H1 (cell line): ENCODE results near the gene SHISA6. TPM values are rescaled to one million over a fixed set of nuclear protein-coding genes. Genes with fewer than 3 reads are reported as not detected.

ENCODE experiments used
- CTCF ChIA-PET: fragments of 300-600 bp; sonication (Branson Sonifier 250); formaldehyde crosslinking; loops from one replicate; lab custom pipeline; 2021; ENCODE audit not compliant: partially characterized antibody; lab: Charles Lee
- POLR2A ChIA-PET: fragments of 300-600 bp; sonication (Branson Sonifier 250); formaldehyde crosslinking; loops from one replicate; lab custom pipeline; 2021; ENCODE audit warnings: inconsistent platforms; ENCODE audit not compliant: partially characterized antibody; lab: Charles Lee
- DNase-seq, 2 experiments: peaks; one replicate each; pipeline versions ENCODE4 v3.0.0 to v3.0.0-alpha.2; 2010 to 2022; ENCODE audit warnings: low spot score in 2 of 2, low read depth in 1 of 2, mixed read lengths in 1 of 2
- FAIRE-seq: peaks from 2 replicates; lab custom pipeline; 2011; peaks lifted over from hg19 to GRCh38; lab: Jason Lieb, UNC
- H2AFZ ChIP-seq: 2 replicates; pipeline ENCODE4 v1.8.1; 2012; ENCODE audit warnings: low read length, inconsistent platforms
- H2AK5ac ChIP-seq: 2 replicates; pipeline ENCODE4 v1.6.1; 2013; ENCODE audit warnings: low read depth, low read length
- H2BK120ac ChIP-seq: replicated peaks from 2 replicates; pipeline ENCODE3; 2013; ENCODE audit warnings: low read depth, low read length, inconsistent platforms
- H2BK12ac ChIP-seq: 2 replicates; pipeline ENCODE4 v1.6.1; 2013; ENCODE audit warnings: low read depth, low read length
- H2BK15ac ChIP-seq: 2 replicates; pipeline ENCODE4 v1.6.1; 2013; ENCODE audit warnings: low read length
- H2BK20ac ChIP-seq: 2 replicates; pipeline ENCODE4 v1.6.1; 2013; ENCODE audit warnings: low read length
- H2BK5ac ChIP-seq: 2 replicates; pipeline ENCODE4 v1.6.1; 2013; ENCODE audit warnings: low read depth, low read length
- H3K14ac ChIP-seq: 2 replicates; pipeline ENCODE4 v1.6.1; 2013; ENCODE audit warnings: inconsistent platforms; ENCODE audit not compliant: insufficient read length
- H3K18ac ChIP-seq: 2 replicates; pipeline ENCODE4 v1.6.1; 2013; ENCODE audit warnings: low read length; ENCODE audit errors: extremely low read depth
- H3K23ac ChIP-seq: 2 replicates; pipeline ENCODE4 v1.6.1; 2013; ENCODE audit warnings: inconsistent platforms; ENCODE audit not compliant: insufficient read length
- H3K23me2 ChIP-seq: 2 replicates; pipeline ENCODE4 v1.6.1; 2013; ENCODE audit warnings: low read depth, low read length
- H3K27ac ChIP-seq: 2 replicates; pipeline ENCODE4 v1.6.1; 2011; ENCODE audit warnings: low read depth, low read length, inconsistent platforms
- H3K27me3 ChIP-seq, 4 experiments: replicated peaks in 1 of 4; 1 replicate in 1 of 4; 2 replicates in 3 of 4; pipeline versions ENCODE4 v1.6.1 to v1.8.1; 2011 to 2013; ENCODE audit warnings: low read length in 3 of 4, mild to moderate bottlenecking in 3 of 4, inconsistent platforms in 2 of 4, mixed read lengths in 2 of 4, moderate library complexity in 1 of 4; ENCODE audit not compliant: control insufficient read depth in 3 of 4, insufficient read depth in 3 of 4; ENCODE audit errors: extremely low read depth in 1 of 4
- H3K36me3 ChIP-seq, 4 experiments: 2 replicates each; pipeline versions ENCODE4 v1.6.1 to v1.8.1; 2011 to 2013; ENCODE audit warnings: mild to moderate bottlenecking in 4 of 4, low read length in 3 of 4, moderate library complexity in 2 of 4, control low read depth in 1 of 4, inconsistent platforms in 1 of 4; ENCODE audit not compliant: insufficient read depth in 4 of 4, control insufficient read depth in 2 of 4
- H3K4ac ChIP-seq: replicated peaks from 2 replicates; pipeline ENCODE3; 2013; ENCODE audit warnings: low read length, low read depth, mixed read lengths, inconsistent platforms; ENCODE audit not compliant: insufficient read length
- H3K4me1 ChIP-seq, 4 experiments: replicated peaks in 1 of 4; 1 replicate in 1 of 4; 2 replicates in 3 of 4; pipeline versions ENCODE4 v1.6.1 to v1.8.1; 2011 to 2013; ENCODE audit warnings: low read length in 3 of 4, inconsistent platforms in 2 of 4, mixed read lengths in 1 of 4; ENCODE audit not compliant: insufficient read depth in 4 of 4, control insufficient read depth in 3 of 4
- H3K4me2 ChIP-seq, 2 experiments: 2 replicates each; pipeline versions ENCODE4 v1.6.1 to v1.8.1; 2011 to 2013; ENCODE audit warnings: low read depth in 2 of 2, low read length in 2 of 2, control low read depth in 1 of 2, inconsistent platforms in 1 of 2, mild to moderate bottlenecking in 1 of 2; ENCODE audit not compliant: insufficient read depth in 1 of 2
- H3K4me3 ChIP-seq, 4 experiments: fragments of 200-600, 300-600 bp in 1 of 4; sonication (generic), shearing (Covaris generic), sonication (Bioruptor Twin) in 1 of 4; 2 replicates each; pipeline versions ENCODE4 v1.5.1 to v1.8.1; 2011 to 2016; ENCODE audit warnings: low read length in 4 of 4, low read depth in 3 of 4, control low read depth in 2 of 4, inconsistent platforms in 2 of 4, mild to moderate bottlenecking in 2 of 4, mixed read lengths in 1 of 4, moderate library complexity in 1 of 4; ENCODE audit not compliant: insufficient read depth in 2 of 4; ENCODE audit errors: extremely low read depth in 1 of 4
- H3K56ac ChIP-seq: replicated peaks from 2 replicates; pipeline ENCODE3; 2013; ENCODE audit warnings: low read depth, mild to moderate bottlenecking, mixed read lengths, low read length, inconsistent platforms; ENCODE audit not compliant: insufficient read length
- H3K79me1 ChIP-seq: 2 replicates; pipeline ENCODE4 v1.6.1; 2013; ENCODE audit warnings: low read depth, low read length, control low read depth
- H3K79me2 ChIP-seq, 2 experiments: 2 replicates each; pipeline versions ENCODE4 v1.6.1 to v1.8.1; 2012 to 2013; ENCODE audit warnings: low read length in 2 of 2, mild to moderate bottlenecking in 2 of 2, inconsistent platforms in 1 of 2; ENCODE audit not compliant: insufficient read depth in 2 of 2, control insufficient read depth in 1 of 2
- H3K9ac ChIP-seq, 4 experiments: replicated peaks in 1 of 4; 1 replicate in 1 of 4; 2 replicates in 3 of 4; pipeline versions ENCODE4 v1.6.1 to v1.8.1; 2011 to 2013; ENCODE audit warnings: low read depth in 3 of 4, low read length in 3 of 4, control low read depth in 2 of 4, mild to moderate bottlenecking in 2 of 4, moderate library complexity in 2 of 4, inconsistent platforms in 1 of 4; ENCODE audit errors: extremely low read depth in 1 of 4
- H3K9me3 ChIP-seq, 2 experiments: 2 replicates each; pipeline versions ENCODE4 v1.6.1 to v1.8.1; 2012 to 2013; ENCODE audit warnings: mild to moderate bottlenecking in 2 of 2, moderate library complexity in 2 of 2, control low read depth in 1 of 2, inconsistent platforms in 1 of 2, low read depth in 1 of 2, low read length in 1 of 2, mixed read lengths in 1 of 2; ENCODE audit not compliant: insufficient read depth in 2 of 2
- H4K20me1 ChIP-seq, 2 experiments: replicated peaks in 1 of 2; 2 replicates each; pipeline versions ENCODE3 to v1.8.1; 2011 to 2013; ENCODE audit warnings: inconsistent platforms in 2 of 2, low read length in 2 of 2, mild to moderate bottlenecking in 1 of 2; ENCODE audit not compliant: insufficient read depth in 2 of 2, control insufficient read depth in 1 of 2
- H4K5ac ChIP-seq: 2 replicates; pipeline ENCODE4 v1.6.1; 2013; ENCODE audit warnings: low read length, low read depth, mixed read lengths, inconsistent platforms; ENCODE audit not compliant: insufficient read length
- H4K8ac ChIP-seq: 2 replicates; pipeline ENCODE4 v1.8.0; 2013; ENCODE audit warnings: mild to moderate bottlenecking, moderate library complexity, low read length, inconsistent platforms; ENCODE audit not compliant: insufficient read depth; ENCODE audit errors: extremely low read depth
- H4K91ac ChIP-seq: replicated peaks from 2 replicates; pipeline ENCODE3; 2013; ENCODE audit warnings: low read length, mixed read lengths, inconsistent platforms; ENCODE audit not compliant: insufficient read length
- PHF8 ChIP-seq: fragments of 200-600 bp; sonication (generic); conservative IDR thresholded peaks from 2 replicates; pipeline ENCODE4 v1.7.1; 2012; ENCODE audit warnings: low read depth, mild to moderate bottlenecking, inconsistent platforms, low read length, moderate library complexity
- POLR2A ChIP-seq, 2 experiments: IDR thresholded peaks; 1 replicate in 1 of 2; 2 replicates in 1 of 2; pipeline ENCODE4 v1.6.1; 2011; ENCODE audit warnings: low read depth in 2 of 2, low read length in 2 of 2, mild to moderate bottlenecking in 2 of 2; ENCODE audit errors: control extremely low read depth in 1 of 2
- SIX5 ChIP-seq: IDR thresholded peaks from 2 replicates; pipeline ENCODE4 v1.6.1; 2011; ENCODE audit warnings: mild to moderate bottlenecking, low read depth, low read length
- TBP ChIP-seq: IDR thresholded peaks from 2 replicates; pipeline ENCODE4 v1.6.1; 2011; ENCODE audit warnings: low read depth, low read length, improper control_type of control experiment
- YY1 ChIP-seq: IDR thresholded peaks from 2 replicates; pipeline ENCODE4 v1.6.1; 2011; ENCODE audit warnings: low read depth, mild to moderate bottlenecking, low read length
- WGBS, 2 experiments: shearing (Covaris generic) in 1 of 2; methylation state at CpG; one replicate each; pipeline versions ENCODE4 v1.1.6 to v1.1.7; 2013 to 2015; ENCODE audit warnings: low lambda C conversion rate in 2 of 2, mixed read lengths in 2 of 2, inconsistent platforms in 1 of 2, low coverage in 1 of 2, missing lambda C conversion rate in 1 of 2; ENCODE audit not compliant: insufficient replicate concordance in 2 of 2, insufficient coverage in 1 of 2, insufficient read length in 1 of 2; ENCODE audit errors: extremely low coverage in 1 of 2, missing lambda C conversion rate in 1 of 2; 5-methylcytosine and 5-hydroxymethylcytosine counted together
- polyA plus RNA-seq, 7 experiments: library from polyadenylated mRNA; depleted of rRNA in 3 of 7; stranded (reverse) in 5 of 7; unstranded in 2 of 7; fragments of >200 nt in 5 of 7; fragments of 200-250 nt in 2 of 7; gene quantifications; 1 replicate in 5 of 7; 2 replicates in 1 of 7; 4 replicates in 1 of 7; pipeline versions ENCODE4 v1.2.1 to v1.2.3, GENCODE V29; 2011 to 2013; ENCODE audit warnings: missing spikeins in 2 of 7, mixed read lengths in 2 of 7
- total RNA-seq: library from RNA; stranded (reverse); fragmentation: NEBNext Ultra II Directional; extraction: Animal tissue kit (Norgen Biotek cat#: 25700); gene quantifications from 2 replicates; pipeline ENCODE4 v1.2.1, GENCODE V29; 2021

Gene SHISA6
- total and polyA plus RNA-seq, 2 of the 8 experiments (the other 6 are each of a cell fraction or from before 2014, with no cell fraction given) = 2.9 to 4.8 TPM

DNA sequence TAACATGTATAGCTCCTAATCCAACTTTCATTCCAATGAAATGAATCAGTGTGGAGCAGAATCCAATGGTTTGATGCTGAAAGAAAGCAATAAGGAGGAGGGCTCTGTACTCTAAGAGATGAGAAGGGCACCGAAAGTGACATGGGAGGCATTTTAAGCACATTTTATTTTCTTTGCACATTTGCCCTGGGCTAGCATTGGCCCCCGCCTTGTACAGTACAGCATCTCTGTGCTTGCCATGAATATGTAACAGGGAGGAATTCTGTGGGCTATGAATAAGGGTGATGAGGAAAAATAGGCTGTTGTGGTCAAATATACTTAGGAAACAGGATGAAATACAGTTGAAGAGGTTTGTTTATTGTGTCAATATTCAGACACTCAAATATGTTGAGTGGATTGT lies 45.2 kb upstream of the SHISA6 start:
- Histone ChIP-seq H3K18ac (no peak overlapping the region), H2BK15ac (no peak overlapping the region), H2BK12ac (no peak overlapping the region), H3K36me3 (no peaks in the 10 kb centered on the region), H4K8ac (no peak overlapping the region), H2BK120ac (no peak overlapping the region), H3K56ac (no peak overlapping the region), H3K4me3 (no peak overlapping the region), H3K27me3 (peaks cover 0 to 1% (median 0%) of the 10 kb centered on the region in 4 experiments; a peak in 2 of 7 replicates), H4K91ac (no peak overlapping the region), H4K5ac (no peak overlapping the region), H2BK20ac (no peak overlapping the region), H3K23ac (no peak overlapping the region), H3K4ac (no peak overlapping the region), H3K23me2 (no peaks in the 10 kb centered on the region), H2AK5ac (no peak overlapping the region), H2AFZ (no peak overlapping the region), H3K14ac (no peak overlapping the region), H3K4me2 (no peak overlapping the region), H3K4me1 (peaks cover 0 to 10% (median 4%) of the 10 kb centered on the region in 4 experiments; a peak in 3 of 7 replicates), H3K27ac (no peak overlapping the region), H4K20me1 (no peaks in the 10 kb centered on the region), H2BK5ac (no peak overlapping the region), H3K9me3 (peaks cover 0 to 3% of the 10 kb centered on the region in 2 experiments; a peak in 1 of 4 replicates), H3K79me1 (no peaks in the 10 kb centered on the region), H3K79me2 (no peaks in the 10 kb centered on the region), H3K9ac (no peak overlapping the region)
- no peak for DNase-seq
- TF ChIP-seq SIX5 (no peak), YY1 (no peak), TBP (no peak), POLR2A (IDR thresholded peaks at IDR 0.05; ENCODE audit: control extremely low read depth in 1 of 2, low read depth in 2 of 2, low read length in 2 of 2) (no peak), PHF8 (no peak)
- 91% methylated on average over 2 of the region's 2 CpGs; no CpG with 5 or more reads in 1 of the 2 experiments for WGBS, 2 experiments
- FAIRE-seq = no peak
- ChIA-PET CTCF (no interaction called here), POLR2A (no interaction called here)
